ENCODE data around the gene COL6A2. TPM values are rescaled to one million over a fixed set of nuclear protein-coding genes. Genes with fewer than 3 reads are reported as not detected.

Gene COL6A2
- total and polyA plus RNA-seq, 2 experiments from 2014 or later, result 28.4 to 89.2 TPM

- TF ChIP-seq JUNB (IDR thresholded peaks at IDR 0.05; ENCODE audit: unreplicated experiment) (no peak), ZNF114 (CRISPR knock-in tag; IDR thresholded peaks at IDR 0.05) (no peak), NANOG (IDR thresholded peaks at IDR 0.05; ENCODE audit: borderline replicate concordance) (no peak), REST (IDR thresholded peaks at IDR 0.05; ENCODE audit: unreplicated experiment) (no peak), CTCF (conservative IDR thresholded peaks at IDR 0.05; ENCODE audit: low read depth in 2 of 2) (no peak), CREB1 (CRISPR knock-in tag; IDR thresholded peaks at IDR 0.05; ENCODE audit: low read depth) (no peak)
Measured at GRCh38 chr21:46116189-46116775, 18.4 kb downstream of the COL6A2 start (continued).

- Histone ChIP-seq H3K79me2 (replicated peaks; ENCODE audit: insufficient read depth) (no peaks in the 10 kb centered on the region), H3K4me3 (no peak overlapping the region), H3K9me2 (ENCODE audit: insufficient read depth) (no peaks in the 10 kb centered on the region), H3K27me3 (ENCODE audit: insufficient read depth) (no peaks in the 10 kb centered on the region), H2AFZ (no peak overlapping the region), H4K20me1 (replicated peaks; ENCODE audit: insufficient read depth) (no peaks in the 10 kb centered on the region), H3K27ac (ENCODE audit: low read depth) (no peak overlapping the region), H3K36me3 (ENCODE audit: insufficient read depth) (peaks cover 15% of the 10 kb centered on the region), H3K4me2 (no peak overlapping the region), H3K4me1 (ENCODE audit: insufficient read depth) (no peaks in the 10 kb centered on the region), H3F3A (replicated peaks; ENCODE audit: low read depth) (no peaks in the 10 kb centered on the region)
- Mint-ChIP-seq H3K27ac (no peak overlapping the region; the same call in 1 of the 2 replicates), H3K4me1 (no peaks in the 10 kb centered on the region), H3K36me3 (ENCODE audit: low read depth) (peaks cover 32% of the 10 kb centered on the region), H3K27me3 (ENCODE audit: insufficient read depth, low read depth, poor library complexity) (peaks cover 2% of the 10 kb centered on the region), H3K4me3 (no peak overlapping the region), H3K9me3 (0 out of 3 replicates have a peak, but pooled peaks cover 6% of the 10 kb centered on the region)
- DNase-seq (ENCODE audit: low spot score), result no peak
- TF ChIP-seq STAT1 (IDR thresholded peaks at IDR 0.05; ENCODE audit: unreplicated experiment) (no peak), JUNB (IDR thresholded peaks at IDR 0.05; ENCODE audit: unreplicated experiment) (no peak), EZH2 (IDR thresholded peaks at IDR 0.05; ENCODE audit: low read depth, unreplicated experiment) (no peak), CREB1 (CRISPR knock-in tag; IDR thresholded peaks at IDR 0.05; ENCODE audit: low read depth) (no peak)
- TF ChIP-seq, protein P1, sequence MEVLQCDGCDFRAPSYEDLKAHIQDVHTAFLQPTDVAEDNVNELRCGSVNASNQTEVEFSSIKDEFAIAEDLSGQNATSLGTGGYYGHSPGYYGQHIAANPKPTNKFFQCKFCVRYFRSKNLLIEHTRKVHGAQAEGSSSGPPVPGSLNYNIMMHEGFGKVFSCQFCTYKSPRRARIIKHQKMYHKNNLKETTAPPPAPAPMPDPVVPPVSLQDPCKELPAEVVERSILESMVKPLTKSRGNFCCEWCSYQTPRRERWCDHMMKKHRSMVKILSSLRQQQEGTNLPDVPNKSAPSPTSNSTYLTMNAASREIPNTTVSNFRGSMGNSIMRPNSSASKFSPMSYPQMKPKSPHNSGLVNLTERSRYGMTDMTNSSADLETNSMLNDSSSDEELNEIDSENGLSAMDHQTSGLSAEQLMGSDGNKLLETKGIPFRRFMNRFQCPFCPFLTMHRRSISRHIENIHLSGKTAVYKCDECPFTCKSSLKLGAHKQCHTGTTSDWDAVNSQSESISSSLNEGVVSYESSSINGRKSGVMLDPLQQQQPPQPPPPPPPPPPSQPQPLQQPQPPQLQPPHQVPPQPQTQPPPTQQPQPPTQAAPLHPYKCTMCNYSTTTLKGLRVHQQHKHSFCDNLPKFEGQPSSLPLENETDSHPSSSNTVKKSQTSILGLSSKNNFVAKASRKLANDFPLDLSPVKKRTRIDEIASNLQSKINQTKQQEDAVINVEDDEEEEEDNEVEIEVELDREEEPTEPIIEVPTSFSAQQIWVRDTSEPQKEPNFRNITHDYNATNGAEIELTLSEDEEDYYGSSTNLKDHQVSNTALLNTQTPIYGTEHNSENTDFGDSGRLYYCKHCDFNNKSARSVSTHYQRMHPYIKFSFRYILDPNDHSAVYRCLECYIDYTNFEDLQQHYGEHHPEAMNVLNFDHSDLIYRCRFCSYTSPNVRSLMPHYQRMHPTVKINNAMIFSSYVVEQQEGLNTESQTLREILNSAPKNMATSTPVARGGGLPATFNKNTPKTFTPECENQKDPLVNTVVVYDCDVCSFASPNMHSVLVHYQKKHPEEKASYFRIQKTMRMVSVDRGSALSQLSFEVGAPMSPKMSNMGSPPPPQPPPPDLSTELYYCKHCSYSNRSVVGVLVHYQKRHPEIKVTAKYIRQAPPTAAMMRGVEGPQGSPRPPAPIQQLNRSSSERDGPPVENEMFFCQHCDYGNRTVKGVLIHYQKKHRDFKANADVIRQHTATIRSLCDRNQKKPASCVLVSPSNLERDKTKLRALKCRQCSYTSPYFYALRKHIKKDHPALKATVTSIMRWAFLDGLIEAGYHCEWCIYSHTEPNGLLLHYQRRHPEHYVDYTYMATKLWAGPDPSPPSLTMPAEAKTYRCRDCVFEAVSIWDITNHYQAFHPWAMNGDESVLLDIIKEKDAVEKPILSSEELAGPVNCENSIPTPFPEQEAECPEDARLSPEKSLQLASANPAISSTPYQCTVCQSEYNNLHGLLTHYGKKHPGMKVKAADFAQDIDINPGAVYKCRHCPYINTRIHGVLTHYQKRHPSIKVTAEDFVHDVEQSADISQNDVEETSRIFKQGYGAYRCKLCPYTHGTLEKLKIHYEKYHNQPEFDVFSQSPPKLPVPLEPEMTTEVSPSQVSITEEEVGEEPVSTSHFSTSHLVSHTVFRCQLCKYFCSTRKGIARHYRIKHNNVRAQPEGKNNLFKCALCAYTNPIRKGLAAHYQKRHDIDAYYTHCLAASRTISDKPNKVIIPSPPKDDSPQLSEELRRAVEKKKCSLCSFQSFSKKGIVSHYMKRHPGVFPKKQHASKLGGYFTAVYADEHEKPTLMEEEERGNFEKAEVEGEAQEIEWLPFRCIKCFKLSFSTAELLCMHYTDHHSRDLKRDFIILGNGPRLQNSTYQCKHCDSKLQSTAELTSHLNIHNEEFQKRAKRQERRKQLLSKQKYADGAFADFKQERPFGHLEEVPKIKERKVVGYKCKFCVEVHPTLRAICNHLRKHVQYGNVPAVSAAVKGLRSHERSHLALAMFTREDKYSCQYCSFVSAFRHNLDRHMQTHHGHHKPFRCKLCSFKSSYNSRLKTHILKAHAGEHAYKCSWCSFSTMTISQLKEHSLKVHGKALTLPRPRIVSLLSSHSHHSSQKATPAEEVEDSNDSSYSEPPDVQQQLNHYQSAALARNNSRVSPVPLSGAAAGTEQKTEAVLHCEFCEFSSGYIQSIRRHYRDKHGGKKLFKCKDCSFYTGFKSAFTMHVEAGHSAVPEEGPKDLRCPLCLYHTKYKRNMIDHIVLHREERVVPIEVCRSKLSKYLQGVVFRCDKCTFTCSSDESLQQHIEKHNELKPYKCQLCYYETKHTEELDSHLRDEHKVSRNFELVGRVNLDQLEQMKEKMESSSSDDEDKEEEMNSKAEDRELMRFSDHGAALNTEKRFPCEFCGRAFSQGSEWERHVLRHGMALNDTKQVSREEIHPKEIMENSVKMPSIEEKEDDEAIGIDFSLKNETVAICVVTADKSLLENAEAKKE (CRISPR knock-in tag; IDR thresholded peaks at IDR 0.05), result no peak
- ATAC-seq, result no peak
Measured at GRCh38 chr21:46116776-46117585, 19.1 kb downstream of the COL6A2 start.

All from GM23338 (cell line).